ENCODE results near the gene FAM120A.
A peak's percentile ranks its signal among the peaks of the same experiment; 100 is the strongest.

The FAM120A gene

DNA sequence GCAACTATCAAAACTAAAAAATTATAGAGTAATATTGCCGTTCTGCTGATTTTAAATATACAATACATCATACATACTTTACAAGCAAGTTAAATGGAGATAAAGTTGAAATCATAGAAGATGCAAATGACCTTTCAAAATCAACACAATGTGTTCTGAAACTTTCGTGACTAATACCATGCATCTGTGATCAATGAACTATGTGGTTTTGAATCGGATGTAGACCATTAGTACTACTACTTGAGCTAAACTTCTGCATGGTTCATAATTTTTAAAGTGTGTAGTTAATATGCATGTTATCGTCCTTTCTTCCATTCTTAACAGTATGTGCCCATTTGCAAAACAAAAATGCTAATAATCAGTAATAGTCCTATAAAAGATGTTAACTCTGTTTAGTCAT is 113.6 kb downstream of the FAM120A start:
- no peak for DNase-seq

- peak; percentile 99 to 100 for DNase-seq
These were observed 115.2 kb downstream of the FAM120A start for GRCh38 chr9:93566408-93567270.

DNA sequence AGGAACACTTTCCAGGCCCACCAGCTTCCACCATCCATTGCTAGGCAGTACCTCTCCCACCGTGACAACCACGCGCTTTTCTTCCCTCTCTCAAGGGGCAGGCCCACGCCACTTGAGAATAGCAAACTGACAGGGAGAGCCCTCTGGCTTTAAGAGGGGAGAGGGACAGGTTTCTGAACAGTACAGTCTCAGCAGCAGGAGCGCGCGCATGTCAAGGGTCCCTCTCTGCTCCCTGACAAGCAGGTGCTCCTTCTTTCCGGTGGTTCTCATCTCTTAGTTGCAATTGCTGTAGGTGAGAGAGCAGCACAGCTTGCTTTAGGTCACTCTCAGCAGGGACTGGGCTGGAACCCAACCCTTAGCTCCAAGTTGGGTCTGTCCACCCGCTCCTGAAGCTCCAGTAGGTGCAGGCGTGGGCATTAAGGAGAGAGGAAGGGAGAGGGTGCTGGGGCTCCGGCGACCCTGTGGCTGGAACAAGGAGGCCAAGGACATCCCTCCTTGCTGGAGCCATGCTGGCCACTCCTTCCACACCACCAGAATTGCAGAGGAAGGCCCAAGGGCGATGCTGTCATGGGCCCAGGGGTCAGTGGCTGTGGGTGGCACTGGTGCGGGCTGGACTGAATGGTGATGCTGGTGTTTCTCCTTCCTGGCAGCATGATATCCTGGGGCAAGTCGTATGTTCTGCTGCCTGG is 115.9 kb downstream of the FAM120A start:
- DNase-seq: peak; percentile 39 to 43

GRCh38 chr9:93568169-93568568 is 116.7 kb downstream of the FAM120A start:
- DNase-seq: no peak

DNA sequence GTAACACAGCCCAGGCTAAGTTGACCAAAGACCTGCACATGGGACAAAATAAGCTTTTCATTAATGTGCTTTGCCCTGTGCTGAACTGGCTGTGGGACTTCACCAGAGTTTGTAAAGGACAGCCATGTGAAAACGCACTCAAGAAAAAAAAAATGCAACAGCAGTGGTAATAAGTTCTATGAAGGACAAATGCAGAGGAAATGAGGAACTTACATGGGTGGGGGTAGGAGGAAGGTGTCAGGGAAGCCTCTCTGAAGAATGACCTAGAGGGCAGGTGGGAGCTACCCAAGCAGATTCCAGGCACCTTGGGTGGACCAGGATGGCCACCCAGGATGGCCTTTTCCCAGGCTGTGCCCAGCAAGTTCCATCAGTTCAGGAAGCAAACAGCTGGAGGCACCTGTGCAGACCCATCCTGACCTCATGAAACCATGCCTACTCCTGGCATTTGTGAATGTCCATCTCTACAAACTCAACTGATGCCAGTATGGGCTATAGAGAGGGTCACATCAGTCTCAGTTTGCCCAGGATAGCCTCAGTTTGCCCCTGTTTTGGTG is 118.2 kb downstream of the FAM120A start:
- DNase-seq: no peak

DNA sequence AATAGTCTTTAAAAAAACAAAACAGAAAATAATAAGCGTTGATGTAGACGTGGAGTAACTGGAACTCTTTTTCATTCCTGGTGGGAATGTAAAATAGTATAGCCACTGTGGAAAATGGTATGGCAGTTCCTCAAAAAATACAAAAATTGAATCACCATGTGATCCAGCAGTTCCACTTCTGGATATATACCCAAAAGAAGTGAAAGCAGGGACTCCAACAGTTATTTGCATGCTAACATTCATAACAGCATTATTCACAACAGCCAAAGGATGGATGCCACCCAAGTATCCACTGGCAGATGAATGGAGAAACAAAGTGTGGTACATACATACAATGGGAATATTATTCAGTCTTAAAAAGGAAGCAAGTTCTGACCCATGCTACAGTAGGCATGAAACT is 120.7 kb downstream of the FAM120A start:
- no peak for DNase-seq

GRCh38 chr9:93572636-93573515 is 121.4 kb downstream of the FAM120A start:
- no peak for DNase-seq

DNA sequence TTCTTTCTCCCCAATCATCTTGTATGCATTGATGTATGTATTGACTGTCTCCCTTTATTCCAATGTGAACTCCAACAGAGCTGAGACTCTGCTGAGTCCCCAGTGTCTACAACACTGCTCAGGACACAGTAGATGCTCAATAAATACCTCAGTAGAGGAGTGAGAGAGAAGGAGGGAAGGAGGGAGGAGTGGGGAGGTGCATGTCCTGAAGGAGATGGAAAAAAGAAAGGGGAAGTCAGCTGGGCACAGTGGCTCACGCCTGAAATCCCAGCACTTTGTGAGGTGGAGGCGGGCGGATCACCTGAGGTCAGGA is 122.0 kb downstream of the FAM120A start:
- DNase-seq: no peak

- no peak for DNase-seq
These were observed 122.8 kb downstream of the FAM120A start for GRCh38 chr9:93574091-93574899.

DNA sequence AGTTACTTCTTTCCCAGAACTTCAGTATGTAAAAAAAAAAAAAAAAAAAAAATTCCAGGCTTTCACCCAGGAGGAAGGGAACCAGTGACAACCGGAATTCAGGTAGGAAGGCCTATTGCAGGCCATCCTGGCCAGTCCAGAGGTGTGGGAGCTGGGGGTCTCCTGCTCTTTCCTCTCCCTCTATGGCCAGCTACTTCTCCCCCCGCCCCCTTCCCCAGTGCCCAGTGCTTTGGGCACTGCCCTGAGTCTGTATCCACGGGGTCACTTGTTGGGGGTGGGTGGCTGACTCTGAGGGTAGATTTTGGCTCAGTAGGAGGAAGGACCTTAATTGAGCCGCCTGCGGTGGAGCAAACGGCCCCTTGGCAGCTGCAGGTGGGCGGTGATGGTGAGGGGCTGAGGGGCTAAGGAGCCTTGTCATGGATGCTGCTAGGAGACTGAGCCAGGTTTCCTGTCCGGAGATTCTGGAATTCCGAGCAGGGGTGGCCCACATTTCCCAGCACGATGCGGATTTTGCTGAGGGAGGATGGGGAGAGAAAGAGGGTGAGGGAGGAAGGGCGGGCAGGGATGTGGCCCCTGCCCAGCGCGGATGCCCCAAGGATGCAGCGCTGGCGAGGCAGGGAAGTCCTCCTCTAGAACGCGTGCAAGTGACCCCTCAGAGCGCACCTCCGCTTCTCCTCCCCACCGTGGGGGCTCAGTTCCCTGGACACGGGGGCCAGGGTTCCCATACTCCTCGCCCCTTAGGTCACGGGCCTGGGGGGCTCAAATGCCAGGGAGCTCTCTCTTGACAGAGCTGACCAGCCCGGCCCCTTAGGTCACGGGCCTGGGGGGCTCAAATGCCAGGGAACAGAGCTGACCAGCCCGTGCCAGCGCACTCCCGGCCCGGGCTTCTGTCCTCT is 123.7 kb downstream of the FAM120A start:
- DNase-seq: no peak

GRCh38 chr9:93575796-93576257 is 124.3 kb downstream of the FAM120A start:
- peak; percentile 69 to 72 for DNase-seq

DNA sequence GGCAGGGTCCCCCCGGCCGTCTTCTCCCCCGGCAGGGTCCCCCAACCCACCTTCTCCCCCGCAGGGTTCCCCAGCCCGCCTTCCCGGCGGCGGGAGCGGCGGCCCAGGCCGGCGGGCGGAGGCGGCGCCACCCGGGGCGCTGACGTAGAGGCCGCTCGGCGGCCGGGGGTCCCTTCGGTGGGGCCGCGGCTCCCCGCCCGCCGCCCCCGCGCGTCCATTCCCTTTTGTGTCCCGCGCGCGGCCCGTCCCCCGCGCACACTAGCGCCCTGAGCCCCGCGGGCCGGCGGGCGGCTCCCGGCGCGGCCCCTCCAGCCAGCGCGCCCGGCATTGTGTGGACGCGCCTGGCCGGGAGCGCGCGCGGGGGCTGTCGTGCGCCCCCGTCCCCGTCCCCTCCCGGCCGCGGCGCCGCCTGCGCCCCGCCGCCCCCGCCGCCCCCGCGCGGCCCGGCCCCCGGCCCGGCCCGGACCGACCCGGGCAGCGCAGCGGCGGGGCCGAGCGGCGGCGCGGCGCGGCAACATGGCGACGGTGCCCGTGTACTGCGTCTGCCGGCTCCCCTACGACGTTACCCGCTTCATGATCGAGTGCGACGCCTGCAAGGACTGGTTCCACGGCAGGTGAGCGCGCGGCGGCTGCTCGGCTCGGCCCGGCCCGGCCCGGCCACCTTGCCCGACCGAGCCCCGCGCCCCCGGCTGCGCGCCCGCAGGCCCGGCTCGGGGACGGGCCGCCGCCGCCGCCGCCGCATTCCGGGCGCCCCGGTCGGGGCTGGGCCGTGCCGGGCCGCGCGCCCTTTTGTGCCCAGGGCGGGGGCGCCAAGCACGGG is 125.0 kb downstream of the FAM120A start, which contains the start of gene PHF2:
PHF2 (plus strand) TSS at position 327 of the 820 bp plus-strand sequence; CDS start at position 517, 190 bp downstream.
- peak in 1 of 2 experiments; percentile 46 for DNase-seq

- peak; percentile 35 to 52 for DNase-seq
These were observed 125.8 kb downstream of the FAM120A start for GRCh38 chr9:93577078-93577974.

GRCh38 chr9:93577975-93578682 is 126.6 kb downstream of the FAM120A start:
- no peak for DNase-seq

DNA sequence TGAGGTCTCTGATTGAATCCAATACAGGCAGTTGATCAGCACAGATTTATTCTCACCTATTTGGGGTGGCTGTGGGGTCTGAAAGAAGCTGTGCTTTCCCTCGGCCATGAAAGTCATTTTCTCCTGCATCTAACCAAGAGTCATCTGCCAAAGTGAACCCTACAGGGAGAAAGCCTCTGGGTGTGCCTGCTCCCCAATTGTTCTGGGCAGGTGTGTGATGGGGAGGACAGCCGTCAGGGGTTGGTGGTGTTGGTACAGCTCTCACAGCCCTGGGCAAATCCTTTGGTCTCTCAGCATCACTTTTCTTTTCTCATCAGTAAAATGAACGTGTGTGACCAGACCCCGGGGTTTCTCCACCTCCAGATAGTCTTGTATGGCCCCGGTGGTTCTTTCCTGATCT is 127.4 kb downstream of the FAM120A start:
- DNase-seq: peak; percentile 13 to 16

GRCh38 chr9:93579711-93580516 is 128.4 kb downstream of the FAM120A start:
- DNase-seq: peak in 1 of 2 experiments; percentile 11
